Transverse colon (tissue), 4 donors: Measurements from ENCODE around the gene SESTD1. TPM values are rescaled to one million over a fixed set of nuclear protein-coding genes. Genes with fewer than 3 reads are reported as not detected.

Experiments
- DNase-seq: peaks from one replicate; pipeline ENCODE4 v3.0.0-alpha.2; 2019
- H3K27ac ChIP-seq, 4 donors: fragments of 200-600 bp; sonication (generic); 2 replicates each; pipeline ENCODE4 v1.5.1; 2016 to 2018; ENCODE audit warnings: inconsistent platforms in 4 of 4
- H3K27me3 ChIP-seq: fragments of 200-600 bp; sonication (generic); 2 replicates; pipeline ENCODE4 v1.5.1; 2017; ENCODE audit warnings: inconsistent platforms
- H3K36me3 ChIP-seq, 4 donors: fragments of 200-600 bp; sonication (generic); 2 replicates each; pipeline ENCODE4 v1.5.1; 2017 to 2019; ENCODE audit warnings: inconsistent platforms in 4 of 4
- H3K4me1 ChIP-seq, 4 donors: fragments of 200-600 bp; sonication (generic); 2 replicates each; pipeline ENCODE4 v1.5.1; 2017 to 2020; ENCODE audit warnings: inconsistent platforms in 4 of 4
- H3K4me3 ChIP-seq, 4 donors: fragments of 200-600 bp; sonication (generic); 1 replicate in 1 of 4; 2 replicates in 3 of 4; pipeline versions ENCODE4 v1.5.1 to v1.6.1; 2017 to 2019; ENCODE audit warnings: inconsistent platforms in 4 of 4
- H3K9me3 ChIP-seq, 2 donors: fragments of 200-600 bp; sonication (generic); 2 replicates each; pipeline ENCODE4 v1.5.1; 2017 to 2019; ENCODE audit warnings: inconsistent platforms in 2 of 2
- CTCF ChIP-seq, 5 experiments: fragments of 200-600 bp in 3 of 5; fragments of 450-650 bp in 2 of 5; sonication (generic) in 3 of 5; IDR thresholded peaks; 1 replicate in 2 of 5; 2 replicates in 3 of 5; pipeline ENCODE4 v1.5.1; 2016 to 2017; ENCODE audit warnings: antibody characterized with exemption in 5 of 5, inconsistent platforms in 3 of 5, mild to moderate bottlenecking in 2 of 5, moderate library complexity in 1 of 5
- EP300 ChIP-seq: sonication (generic); formaldehyde crosslinking; IDR thresholded peaks from one replicate; pipeline ENCODE4 v1.6.1; 2017; ENCODE audit warnings: antibody characterized with exemption, low read depth
- POLR2A ChIP-seq: fragments of 450-650 bp; IDR thresholded peaks from one replicate; pipeline ENCODE4 v1.6.1; 2016; ENCODE audit warnings: antibody characterized with exemption, mild to moderate bottlenecking, moderate library complexity
- POLR2AphosphoS5 ChIP-seq, 3 donors: sonication (generic); formaldehyde crosslinking; IDR thresholded peaks; one replicate each; pipeline ENCODE4 v1.6.1; 2016; ENCODE audit warnings: antibody characterized with exemption in 3 of 3
- WGBS, 2 donors: methylation state at CpG; one replicate each; pipeline ENCODE4 v1.1.5; 2018; ENCODE audit warnings: low coverage in 1 of 2; 5-methylcytosine and 5-hydroxymethylcytosine counted together
- in situ Hi-C, 4 donors: fragments of 200-750 bp; cut with MboI; loops; one replicate each; pipeline versions ENCODE4 v1.15.0 to v1.15.1; 2017; ENCODE audit warnings: low sequenced_read_pairs in 3 of 4, low pct_ligation_motif_present in 1 of 4, low pct_unique_long_range_greater_than_20kb in 1 of 4
- intact Hi-C: fragments of 100-400 bp; cut with DNase I; formaldehyde crosslinking; loops from one replicate; pipeline ENCODE4 v1.15.1; 2023; ENCODE audit warnings: low total_unique reads
- total RNA-seq, 4 donors: library from RNA; depleted of rRNA; stranded (reverse); fragments of >200 nt; gene quantifications; one replicate each; pipeline ENCODE4 v1.1.0, GENCODE V29; 2016

SESTD1 gene
- total RNA-seq, 4 donors from 2014 or later: 12.6 to 44.1 (median 22.3) TPM

GRCh38 chr2:179165356-179166000 lies 99.2 kb downstream of the SESTD1 start:
- H3K27ac ChIP-seq: no peak overlapping the region
- TF ChIP-seq POLR2AphosphoS5 (IDR thresholded peaks at IDR 0.05): no peak
- no peak for DNase-seq
- H3K9me3 ChIP-seq: no peaks in the 10 kb centered on the region
- intact Hi-C loops (no loop called here), in situ Hi-C loops (no loop called here)
- H3K27me3 ChIP-seq: no peaks in the 10 kb centered on the region
- no peak overlapping the region for H3K4me3 ChIP-seq
- H3K4me1 ChIP-seq: no peaks in the 10 kb centered on the region
- WGBS, 2 donors: 60 to 89% methylated on average over 1 to 3 of the region's 3 CpGs
- no peaks in the 10 kb centered on the region for H3K36me3 ChIP-seq

- 90 to 96% methylated on average over 1 of the region's 1 CpG for WGBS, 2 donors
- in situ Hi-C loops: loop anchor here in 1 of 4 donors (25.0 kb wide), 1 partner anchor 229 kb away; no protein-coding TSS in a partner anchor
- intact Hi-C loops: no loop called here
- Histone ChIP-seq H3K36me3 (peaks cover 0 to 14% (median 0%) of the 10 kb centered on the region in 4 donors), H3K4me3 (no peak overlapping the region), H3K9me3 (no peaks in the 10 kb centered on the region), H3K27me3 (no peaks in the 10 kb centered on the region), H3K4me1 (no peaks in the 10 kb centered on the region), H3K27ac (no peak overlapping the region)
- no peak for TF ChIP-seq POLR2AphosphoS5 (IDR thresholded peaks at IDR 0.05)
- no peak for TF ChIP-seq EP300
- TF ChIP-seq CTCF (IDR thresholded peaks at IDR 0.05): no peak
- no peak for TF ChIP-seq POLR2A
- DNase-seq: no peak
Observed at GRCh38 chr2:179141206-179141605, 123.4 kb downstream of the SESTD1 start.

GRCh38 chr2:179140571-179140970 lies 124.1 kb downstream of the SESTD1 start:
- no peak overlapping the region for H3K27ac ChIP-seq
- no peaks in the 10 kb centered on the region for H3K4me1 ChIP-seq
- no peak for DNase-seq
- peaks cover 0 to 11% (median 0%) of the 10 kb centered on the region in 4 donors for H3K36me3 ChIP-seq
- TF ChIP-seq EP300 (no peak), POLR2A (no peak), POLR2AphosphoS5 (IDR thresholded peaks at IDR 0.05) (no peak), CTCF (IDR thresholded peaks at IDR 0.05) (no peak)
- intact Hi-C loops (no loop called here), in situ Hi-C loops (loop anchor here in 1 of 4 donors (25.0 kb wide), 1 partner anchor 228 kb away; no protein-coding TSS in a partner anchor)
- 76 to 96% methylated on average over 3 to 4 of the region's 4 CpGs for WGBS, 2 donors
- H3K27me3 ChIP-seq: no peaks in the 10 kb centered on the region
- H3K9me3 ChIP-seq: no peaks in the 10 kb centered on the region
- H3K4me3 ChIP-seq: no peak overlapping the region

- H3K27ac ChIP-seq: no peak overlapping the region
- DNase-seq: no peak
- H3K4me1 ChIP-seq: no peaks in the 10 kb centered on the region
- TF ChIP-seq CTCF (IDR thresholded peaks at IDR 0.05): no peak
- H3K36me3 ChIP-seq: peaks cover 0 to 6% (median 0%) of the 10 kb centered on the region in 4 donors
- no peaks in the 10 kb centered on the region for H3K9me3 ChIP-seq
- in situ Hi-C loops (loop anchor here in 1 of 4 donors (25.0 kb wide), 1 partner anchor 227 kb away; no protein-coding TSS in a partner anchor), intact Hi-C loops (no loop called here)
- 88 to 93% methylated on average over 2 to 4 of the region's 4 CpGs for WGBS, 2 donors
- no peaks in the 10 kb centered on the region for H3K27me3 ChIP-seq
- no peak overlapping the region for H3K4me3 ChIP-seq
Observed at GRCh38 chr2:179139506-179139905, 125.1 kb downstream of the SESTD1 start.
